Tibial artery (tissue), 4 donors: ENCODE results near the gene MBD1.
A peak's percentile ranks its signal among the peaks of the same experiment; 100 is the strongest.

Source experiments
- DNase-seq, 2 donors: peaks; one replicate each; pipeline ENCODE4 v3.0.0-alpha.2; 2019
- H3K27ac ChIP-seq, 2 donors: fragments of 200-600 bp; sonication (generic) in 1 of 2; 1 replicate in 1 of 2; 2 replicates in 1 of 2; pipeline ENCODE4 v1.5.1; 2018 to 2019; ENCODE audit warnings: mild to moderate bottlenecking in 1 of 2
- H3K27me3 ChIP-seq, 2 donors: fragments of 200-600 bp; sonication (generic) in 1 of 2; one replicate each; pipeline versions ENCODE4 v1.5.1 to v1.6.0; 2016 to 2019
- H3K36me3 ChIP-seq, 3 donors: fragments of 200-600 bp; sonication (generic) in 2 of 3; one replicate each; pipeline ENCODE4 v1.5.1; 2016 to 2019; ENCODE audit warnings: mild to moderate bottlenecking in 2 of 3
- H3K4me1 ChIP-seq, 4 donors: fragments of 200-600 bp; sonication (generic) in 2 of 4; 1 replicate in 3 of 4; 2 replicates in 1 of 4; pipeline ENCODE4 v1.5.1; 2016 to 2019
- H3K4me3 ChIP-seq, 2 donors: fragments of 200-600 bp; sonication (generic) in 1 of 2; 1 replicate in 1 of 2; 2 replicates in 1 of 2; pipeline ENCODE4 v1.5.1; 2018 to 2019; ENCODE audit warnings: mild to moderate bottlenecking in 2 of 2
- H3K9me3 ChIP-seq, 3 donors: fragments of 200-600 bp; sonication (generic) in 1 of 3; one replicate each; pipeline ENCODE4 v1.5.1; 2016 to 2019
- CTCF ChIP-seq, 2 experiments: fragments of 200-600 bp in 1 of 2; fragments of 450-650 bp in 1 of 2; IDR thresholded peaks; one replicate each; pipeline ENCODE4 v1.5.1; 2017 to 2019; ENCODE audit warnings: antibody characterized with exemption in 2 of 2, mild to moderate bottlenecking in 1 of 2, moderate library complexity in 1 of 2
- intact Hi-C: fragments of 100-400 bp; cut with DNase I; formaldehyde crosslinking; loops from one replicate; pipeline ENCODE4 v1.15.0; 2023; ENCODE audit warnings: low total_unique reads

The MBD1 gene

GRCh38 chr18:50274941-50275340, 6.4 kb downstream of the MBD1 start:
- H3K9me3 ChIP-seq, result no peaks in the 10 kb centered on the region
- peaks cover 69 to 78% (median 76%) of the 10 kb centered on the region in 3 donors for H3K36me3 ChIP-seq
- H3K27me3 ChIP-seq, result no peaks in the 10 kb centered on the region
- no peak for DNase-seq
- intact Hi-C loops, result no loop called here
- H3K4me1 ChIP-seq, result peaks cover 0 to 12% (median 7%) of the 10 kb centered on the region in 4 donors
- no peak overlapping the region for H3K27ac ChIP-seq
- TF ChIP-seq CTCF (IDR thresholded peaks at IDR 0.05), result no peak
- no peak overlapping the region for H3K4me3 ChIP-seq

DNA sequence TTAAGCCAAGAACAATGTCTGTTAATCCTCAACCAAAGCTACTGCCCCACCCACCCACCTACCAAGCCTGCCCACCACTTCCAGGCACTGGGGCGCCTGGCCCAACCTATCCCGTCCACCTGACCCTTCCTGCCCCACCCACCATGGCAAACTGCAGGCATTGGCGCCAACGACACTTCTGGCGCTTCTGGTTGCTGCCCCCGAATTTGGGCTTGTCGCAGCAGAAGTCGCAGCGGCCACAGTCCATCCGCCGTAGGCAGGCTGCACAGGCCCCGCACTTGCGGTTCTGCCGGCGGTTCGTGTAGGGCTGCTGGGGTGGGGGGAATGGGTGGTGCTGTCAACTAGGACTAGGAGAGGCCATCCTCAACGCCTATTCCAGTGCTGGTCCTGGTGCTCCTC, 7.3 kb downstream of the MBD1 start:
- no peak for DNase-seq
- Histone ChIP-seq H3K27ac (no peak overlapping the region), H3K4me1 (peaks cover 0 to 3% (median 0%) of the 10 kb centered on the region in 4 donors), H3K4me3 (no peak overlapping the region), H3K27me3 (no peaks in the 10 kb centered on the region), H3K9me3 (no peaks in the 10 kb centered on the region), H3K36me3 (peaks cover 73 to 87% (median 83%) of the 10 kb centered on the region in 3 donors)
- intact Hi-C loops, result no loop called here
- TF ChIP-seq CTCF (IDR thresholded peaks at IDR 0.05), result no peak

DNA sequence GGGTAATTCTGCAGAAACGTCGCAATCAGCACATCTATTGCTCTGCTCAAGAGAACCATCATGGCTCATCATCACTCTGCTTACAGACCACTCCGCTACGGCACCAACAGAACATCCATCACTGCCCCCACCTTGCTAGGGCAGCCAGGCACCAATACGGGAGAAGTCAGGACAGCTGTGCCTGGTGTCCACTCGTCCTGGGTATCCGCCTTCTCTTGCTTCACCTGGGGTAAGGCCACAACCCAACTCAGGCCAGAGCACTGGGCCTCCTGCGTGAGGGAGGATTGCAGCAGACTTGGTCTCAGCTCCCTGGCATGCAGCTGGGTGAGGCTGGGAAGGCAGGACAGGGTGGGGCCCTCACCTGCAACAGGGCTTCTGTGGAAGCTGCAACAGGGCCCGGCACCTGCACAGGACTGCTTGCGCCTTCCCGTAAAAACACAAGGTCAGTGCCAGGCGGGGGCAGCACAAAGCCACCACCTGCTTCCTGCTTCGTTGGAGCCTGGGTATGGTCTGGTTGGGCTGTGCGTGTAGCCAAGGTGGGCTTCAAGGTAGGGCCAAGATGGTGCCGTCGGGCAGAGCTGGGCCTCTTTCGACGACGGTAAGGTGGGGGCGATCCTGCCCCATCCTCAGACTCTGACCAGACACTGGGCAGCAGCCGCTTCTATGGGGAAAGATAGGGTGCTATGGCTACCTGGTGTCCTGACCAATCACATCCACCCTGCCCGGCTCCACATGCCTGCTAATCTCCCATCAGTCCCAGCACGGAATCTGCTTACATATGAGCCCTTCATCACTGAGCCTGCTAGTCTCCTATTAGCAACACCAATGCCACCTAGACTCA, 7.9 kb downstream of the MBD1 start:
- DNase-seq, result no peak
- Histone ChIP-seq H3K4me3 (no peak overlapping the region), H3K36me3 (peaks cover 77 to 90% (median 86%) of the 10 kb centered on the region in 3 donors), H3K27me3 (no peaks in the 10 kb centered on the region), H3K9me3 (no peaks in the 10 kb centered on the region), H3K27ac (no peak overlapping the region), H3K4me1 (no peaks in the 10 kb centered on the region)
- TF ChIP-seq CTCF (IDR thresholded peaks at IDR 0.05), result no peak
- intact Hi-C loops, result no loop called here

GRCh38 chr18:50272568-50272967, 8.8 kb downstream of the MBD1 start:
- peaks cover 77 to 86% (median 84%) of the 10 kb centered on the region in 3 donors for H3K36me3 ChIP-seq
- no peak for TF ChIP-seq CTCF (IDR thresholded peaks at IDR 0.05)

DNA sequence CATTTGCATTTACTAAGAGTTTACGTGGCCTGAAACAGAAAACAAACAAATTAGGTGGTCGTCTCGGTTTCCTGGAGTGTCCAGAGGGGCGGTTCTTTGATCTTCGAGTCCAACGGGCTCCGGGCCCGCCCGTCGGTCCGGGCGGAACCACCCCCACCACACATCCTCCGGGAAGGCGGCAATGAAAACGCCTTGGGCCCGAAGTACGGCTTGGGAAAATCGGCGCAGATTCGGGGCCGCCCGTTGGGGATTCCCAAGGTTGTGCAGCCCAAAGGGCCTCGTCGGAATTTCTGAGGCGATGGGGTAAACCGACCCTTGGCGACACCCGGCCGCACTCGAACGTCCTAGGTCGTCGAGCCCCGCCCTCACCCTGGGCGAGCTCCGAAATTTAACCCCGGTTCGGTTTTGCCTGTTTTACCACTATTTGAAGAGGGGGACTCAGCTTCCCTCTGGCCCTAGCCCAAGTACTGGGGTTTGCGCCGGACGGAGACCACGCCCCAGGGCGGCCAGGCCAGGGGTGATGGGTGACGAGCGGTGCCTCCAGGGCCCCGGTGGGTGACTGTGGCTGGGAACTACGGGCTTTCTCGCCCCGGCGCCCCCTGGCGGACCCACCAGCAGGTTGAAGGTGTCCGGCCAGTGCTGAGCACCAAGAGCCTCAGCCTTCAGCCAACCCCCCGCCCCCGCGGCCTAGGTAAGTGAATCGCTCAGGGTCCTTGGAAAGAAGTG, 13.1 kb downstream of the MBD1 start:
- Histone ChIP-seq H3K4me3 (peak overlapping the region; percentile 48 to 63), H3K27me3 (no peaks in the 10 kb centered on the region), H3K4me1 (peaks cover 0 to 15% (median 9%) of the 10 kb centered on the region in 4 donors), H3K27ac (peak overlapping the region; percentile 67 to 76), H3K9me3 (no peaks in the 10 kb centered on the region), H3K36me3 (peaks cover 38 to 46% (median 43%) of the 10 kb centered on the region in 3 donors)
- TF ChIP-seq CTCF (IDR thresholded peaks at IDR 0.05), result peak; percentile 63 to 64
- intact Hi-C loops, result no loop called here
- DNase-seq, result peak; percentile 80 to 89

More at GRCh38 chr18:50272568-50272967, 8.8 kb downstream of the MBD1 start:
- H3K27ac ChIP-seq, result no peak overlapping the region
- intact Hi-C loops, result no loop called here
- DNase-seq, result no peak
- H3K4me1 ChIP-seq, result no peaks in the 10 kb centered on the region
- no peak overlapping the region for H3K4me3 ChIP-seq
- no peaks in the 10 kb centered on the region for H3K27me3 ChIP-seq
- H3K9me3 ChIP-seq, result no peaks in the 10 kb centered on the region
